RCC 7860 (cell line): Measurements from ENCODE around the gene OR5K1.
A peak's percentile ranks its signal among the peaks of the same experiment; 100 is the strongest.

Experiments
- DNase-seq: peaks from one replicate; pipeline ENCODE4 v3.0.0-alpha.2; 2015; ENCODE audit warnings: low spot score
- FAIRE-seq: peaks from 2 replicates; lab custom pipeline; 2012; peaks lifted over from hg19 to GRCh38; lab: Jason Lieb, UNC

Gene OR5K1

DNA sequence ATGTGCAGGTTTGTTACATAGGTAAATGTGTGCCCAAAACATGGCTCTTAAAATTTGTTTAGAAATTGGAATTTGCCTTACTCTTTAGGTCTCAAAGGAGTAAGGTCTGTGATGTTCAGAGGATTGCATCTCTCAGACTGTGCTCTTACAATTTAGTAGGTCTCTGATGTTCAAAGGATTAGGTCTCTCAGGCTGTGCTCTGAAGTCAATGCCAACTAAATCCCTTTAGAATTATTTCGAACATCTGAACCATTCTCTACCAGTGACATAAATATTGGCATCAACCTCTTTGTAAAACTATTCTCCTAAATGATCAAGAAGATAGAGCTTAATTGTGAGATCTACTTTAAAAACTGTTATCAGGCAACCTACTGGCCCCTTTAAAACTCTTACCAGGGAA lies at the start of gene OR5K1:
TSS of gene OR5K1 (plus strand) at position 301 of the 400 bp plus-strand sequence. CDS start 6,376 bp downstream, outside the sequence.
- DNase-seq, result no peak
- FAIRE-seq, result no peak

DNA sequence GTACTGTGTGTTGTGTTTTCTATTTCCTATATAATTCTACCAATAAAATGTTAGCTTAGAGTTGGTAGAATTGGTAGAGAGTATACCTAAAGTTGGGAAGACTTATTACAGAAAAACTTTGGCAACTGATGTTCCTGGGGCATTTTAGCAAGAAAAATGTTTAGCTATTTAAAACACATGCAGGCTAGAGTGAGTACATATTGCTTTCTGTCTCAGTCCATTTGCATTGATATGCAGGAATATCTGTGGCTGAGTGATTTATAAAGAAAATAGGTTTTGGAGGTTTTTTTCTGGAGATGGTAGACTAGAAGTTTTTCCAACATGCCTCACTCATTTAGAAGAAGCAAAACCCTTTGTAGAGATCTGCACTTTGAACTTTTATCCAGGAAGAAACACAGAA lies 30.4 kb upstream of the OR5K1 start:
- FAIRE-seq, result no peak
- no peak for DNase-seq

DNA sequence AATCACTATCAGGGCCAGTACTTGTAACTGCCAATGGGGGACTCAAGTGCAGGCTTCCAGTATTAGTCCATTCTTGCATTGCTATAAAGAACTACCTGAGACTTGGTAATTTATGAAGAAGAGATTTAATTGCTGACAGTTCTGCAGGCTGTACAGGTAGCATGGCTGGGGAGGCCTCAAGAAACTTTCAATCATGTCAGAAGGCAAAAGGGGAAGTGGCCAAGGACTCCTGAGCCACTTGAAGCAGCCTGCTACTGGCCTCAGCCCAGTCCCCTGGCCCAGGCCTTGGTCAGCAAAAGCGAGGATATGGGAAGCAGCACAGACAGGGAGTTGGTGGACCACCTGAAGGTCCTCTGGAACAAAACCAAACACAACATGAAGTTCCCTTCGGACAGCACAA lies 29.2 kb upstream of the OR5K1 start:
- no peak for FAIRE-seq
- DNase-seq, result no peak

DNA sequence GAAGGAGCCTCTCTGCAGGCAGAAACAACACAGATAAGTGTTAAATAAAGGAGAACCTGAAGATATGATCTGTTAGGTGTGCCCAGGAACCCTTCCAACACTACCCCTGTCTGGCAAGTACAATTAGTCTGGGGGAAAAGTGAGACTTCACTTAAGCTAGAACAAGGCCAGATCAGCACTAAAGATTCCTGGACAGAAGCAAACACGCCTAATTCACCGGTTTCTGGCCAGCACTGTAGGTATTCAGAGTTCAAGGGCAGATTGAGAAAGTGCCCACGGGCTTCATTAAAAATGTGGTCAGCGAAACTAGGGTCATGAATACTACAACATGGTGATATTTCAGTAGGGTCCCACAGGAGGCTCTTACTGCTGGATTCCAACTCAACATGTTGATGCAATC lies 28.6 kb upstream of the OR5K1 start:
- no peak for FAIRE-seq
- DNase-seq, result no peak

DNA sequence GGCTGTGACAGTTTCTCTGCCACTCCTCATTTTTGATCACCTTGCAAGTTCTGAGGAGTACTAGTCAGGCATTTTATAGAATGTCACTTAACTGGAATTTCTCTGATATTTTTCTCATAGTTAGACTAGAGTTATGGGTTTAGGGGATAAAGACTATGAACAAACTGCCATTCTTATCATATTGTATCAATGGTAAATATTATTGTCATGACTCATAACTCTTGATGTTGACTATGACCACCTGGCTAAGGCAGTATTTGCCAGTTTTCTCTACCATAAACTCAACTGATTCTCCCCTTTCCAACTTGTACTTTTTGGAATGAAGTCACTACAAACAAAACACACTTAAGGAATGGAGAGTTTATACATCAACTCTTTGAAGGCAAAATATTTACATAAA lies 22.7 kb upstream of the OR5K1 start:
- FAIRE-seq (no peak), DNase-seq (no peak)

DNA sequence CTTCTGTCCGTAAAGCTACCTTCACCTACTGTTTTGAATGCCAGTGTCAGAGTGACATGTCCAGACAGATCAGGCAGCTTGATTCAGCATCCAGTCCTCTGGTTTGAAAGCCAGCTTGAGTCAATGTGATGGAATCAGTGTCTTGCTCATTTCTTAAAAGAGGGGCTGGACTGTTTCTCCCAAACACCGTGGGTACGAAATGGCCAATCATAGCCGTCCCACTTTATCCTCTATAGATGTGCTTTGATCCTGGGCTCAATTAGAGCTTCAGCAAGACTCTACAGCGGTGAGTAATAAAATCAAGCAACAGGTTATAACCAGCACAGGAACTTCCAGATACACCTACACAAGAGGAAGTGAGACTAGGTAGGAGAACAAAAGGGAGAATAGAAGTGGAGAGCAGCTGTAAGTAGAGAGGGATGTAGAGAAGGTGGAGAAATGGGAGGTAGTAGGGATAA lies 17.0 kb upstream of the OR5K1 start:
- FAIRE-seq, result no peak
- no peak for DNase-seq

DNA sequence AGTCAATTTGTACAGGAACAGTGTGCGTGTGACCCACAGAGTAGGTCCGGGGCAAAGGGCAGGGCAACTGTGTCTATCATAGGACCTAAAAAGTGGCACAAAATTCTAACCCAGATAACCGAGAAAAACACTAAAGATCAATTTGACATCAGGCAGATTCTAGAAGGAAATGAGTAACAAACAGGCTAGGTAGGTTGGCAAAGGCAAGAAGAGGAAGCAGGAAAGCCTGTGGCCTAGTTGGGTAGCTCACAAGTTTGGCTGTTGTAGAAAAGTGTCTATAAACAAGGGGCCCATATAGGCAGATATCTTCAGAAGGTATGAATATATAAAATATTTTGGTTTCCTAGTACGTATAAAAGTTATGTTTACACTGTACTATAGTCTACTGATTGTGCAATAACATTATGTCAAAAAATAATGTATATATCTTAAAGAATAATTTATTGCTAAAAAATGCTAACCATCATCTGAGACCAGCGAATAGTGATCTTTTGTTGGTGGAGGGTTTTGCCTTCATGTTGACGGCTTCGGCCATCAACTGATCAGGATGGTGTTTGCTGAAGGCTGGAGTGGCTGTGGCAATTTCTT lies 13.3 kb upstream of the OR5K1 start:
- no peak for FAIRE-seq

DNA sequence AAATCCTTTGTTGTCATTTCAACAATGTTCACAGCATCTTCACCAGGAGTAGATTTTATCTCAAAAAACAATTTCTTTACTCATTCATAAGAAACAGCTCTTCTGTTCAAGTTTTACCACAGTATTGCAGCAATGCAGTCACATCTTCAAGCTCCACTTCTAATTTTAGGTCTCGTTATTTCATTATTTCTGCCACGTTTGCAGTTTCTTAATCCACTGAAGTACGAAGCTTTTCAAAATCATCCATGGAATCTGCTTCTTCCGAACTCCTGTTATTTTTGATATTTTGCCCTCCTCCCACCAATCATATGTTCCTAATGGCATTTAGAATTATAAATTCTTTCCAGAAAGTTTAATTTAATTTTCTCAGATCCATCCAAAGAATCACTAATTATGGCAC lies 12.6 kb upstream of the OR5K1 start:
- DNase-seq (no peak), FAIRE-seq (no peak)

More for the DNA sequence above, 13.3 kb upstream of the OR5K1 start:
- no peak for DNase-seq

DNA sequence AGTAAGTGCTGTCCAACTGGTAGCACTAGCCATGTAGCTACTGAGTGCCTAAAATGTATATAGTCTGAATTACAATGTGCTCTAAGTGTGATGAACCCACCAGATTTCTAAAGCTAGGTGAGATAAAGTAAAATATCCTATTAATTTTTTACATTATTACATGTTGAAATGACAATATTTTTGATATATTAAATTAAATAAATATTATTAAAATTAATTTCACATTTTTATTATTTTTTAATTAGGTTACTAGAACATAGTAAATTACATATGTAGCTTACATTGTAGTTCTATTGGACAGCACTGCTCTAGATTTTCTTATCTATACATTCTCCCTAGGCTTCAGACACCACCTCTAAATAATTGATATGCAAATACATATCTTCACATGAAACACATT lies 9.2 kb upstream of the OR5K1 start:
- no peak for FAIRE-seq
- no peak for DNase-seq

DNA sequence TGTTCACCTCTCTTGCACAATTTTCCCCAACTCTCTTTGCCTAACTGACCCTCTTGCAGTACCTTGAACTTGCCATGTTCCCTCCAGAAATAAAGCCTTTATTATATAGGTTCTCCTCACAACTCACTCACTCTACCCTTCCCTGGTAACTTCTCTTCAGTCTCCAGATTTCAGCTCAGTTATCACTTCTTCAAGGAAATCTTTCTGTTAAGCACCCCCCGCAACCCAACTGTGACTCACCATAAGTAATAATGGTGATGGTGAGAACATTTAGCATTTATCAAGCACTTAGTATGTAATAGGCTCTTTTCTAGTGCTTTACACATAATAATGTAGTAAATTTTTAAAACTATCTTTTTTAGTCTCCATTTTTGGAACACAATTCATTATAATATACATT lies 8.1 kb upstream of the OR5K1 start:
- no peak for FAIRE-seq
- no peak for DNase-seq

DNA sequence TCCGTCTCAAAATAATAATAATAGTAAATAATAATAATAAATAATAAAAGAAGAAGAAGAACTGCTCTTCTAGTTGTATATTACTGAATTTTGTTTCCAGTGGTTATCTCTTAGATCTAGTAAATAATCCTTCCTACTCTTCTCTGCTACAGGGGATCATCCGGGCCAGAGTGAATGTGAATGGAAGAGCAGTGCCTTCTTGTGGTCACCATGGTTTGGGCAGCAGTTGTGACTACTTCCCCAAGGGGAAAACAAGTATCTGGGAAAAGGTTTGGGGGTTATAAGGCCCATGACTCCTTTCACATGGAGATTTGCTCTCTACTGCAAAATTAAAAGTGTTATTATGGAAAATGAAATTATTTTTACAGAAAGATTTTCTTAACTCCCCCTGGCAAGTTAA lies 5.5 kb upstream of the OR5K1 start:
- FAIRE-seq (no peak), DNase-seq (no peak)

DNA sequence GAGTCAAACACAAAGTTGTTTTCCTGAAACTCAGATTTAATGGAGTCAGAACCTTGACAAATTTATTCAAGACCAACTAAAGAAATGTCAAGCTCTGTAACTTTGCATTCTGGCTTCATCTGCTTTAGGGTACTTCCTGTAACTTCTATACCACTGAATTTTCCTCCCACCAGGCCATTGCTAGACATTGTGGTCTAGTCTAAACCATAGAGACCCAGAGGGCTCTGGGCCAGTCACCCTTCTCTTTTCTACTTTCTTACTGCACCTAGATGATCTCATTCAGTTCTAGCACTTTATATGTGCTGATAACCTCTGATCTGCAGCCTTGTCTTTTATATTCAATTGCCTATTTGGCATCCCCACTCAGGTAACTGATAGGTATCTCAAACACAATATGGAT lies 2.8 kb upstream of the OR5K1 start:
- DNase-seq (no peak), FAIRE-seq (no peak)

DNA sequence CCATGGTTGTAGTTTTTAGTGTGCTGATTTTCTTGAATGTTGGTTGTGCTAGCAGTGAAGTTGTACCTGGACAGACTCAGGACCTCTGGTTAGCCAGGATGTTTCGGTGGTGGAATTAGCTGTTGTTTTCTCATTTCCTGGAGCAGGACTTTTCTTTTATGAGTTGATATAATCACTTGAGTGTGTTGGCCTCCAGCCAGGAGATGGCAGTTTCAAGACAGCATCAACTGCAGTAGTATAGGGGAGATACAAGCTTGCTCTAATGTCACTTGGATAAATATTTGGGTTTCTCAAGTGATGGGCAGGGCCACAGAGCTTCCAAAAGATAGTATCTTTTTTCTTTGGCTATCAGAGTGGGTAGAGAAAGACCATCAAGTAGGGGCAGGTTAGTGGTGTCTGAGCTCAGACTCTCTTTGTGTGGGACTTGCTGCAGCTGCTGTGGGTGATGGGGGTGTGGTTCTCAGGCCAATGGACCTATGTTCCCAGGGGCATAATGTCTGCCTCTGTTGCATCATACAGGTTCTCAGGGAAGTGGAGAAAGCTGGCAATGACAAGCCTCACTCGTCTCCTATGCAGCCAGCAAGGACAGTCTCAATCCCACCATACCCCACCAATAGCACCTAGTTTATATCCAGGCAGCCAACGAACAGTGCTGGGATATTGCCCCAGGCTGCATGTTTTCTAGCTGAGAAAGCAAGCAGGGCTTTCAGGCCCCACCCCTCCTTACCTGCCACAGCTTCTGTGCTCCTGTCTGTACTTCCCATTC lies 19.9 kb downstream of the OR5K1 start:
- DNase-seq (no peak), FAIRE-seq (no peak)

DNA sequence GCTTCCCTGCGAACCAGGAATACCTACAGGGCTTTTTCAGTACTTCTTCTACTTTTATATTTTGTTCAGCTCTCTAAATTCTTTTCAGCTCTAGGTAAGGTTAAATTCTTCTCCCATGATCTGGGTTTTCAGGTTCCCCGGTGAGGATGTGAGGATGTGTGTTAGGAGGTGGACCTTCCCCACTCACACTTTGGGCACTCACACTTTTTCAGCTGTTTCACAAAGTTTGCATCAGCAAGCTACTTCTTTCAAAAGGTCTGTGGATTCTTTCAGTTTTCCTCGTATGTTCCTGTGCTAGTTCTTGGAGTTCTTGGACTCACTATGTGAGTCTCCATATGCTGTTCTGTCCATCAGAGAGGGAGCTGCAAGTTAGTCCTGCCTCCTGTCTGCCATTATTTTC lies 20.6 kb downstream of the OR5K1 start:
- DNase-seq (no peak), FAIRE-seq (no peak)

DNA sequence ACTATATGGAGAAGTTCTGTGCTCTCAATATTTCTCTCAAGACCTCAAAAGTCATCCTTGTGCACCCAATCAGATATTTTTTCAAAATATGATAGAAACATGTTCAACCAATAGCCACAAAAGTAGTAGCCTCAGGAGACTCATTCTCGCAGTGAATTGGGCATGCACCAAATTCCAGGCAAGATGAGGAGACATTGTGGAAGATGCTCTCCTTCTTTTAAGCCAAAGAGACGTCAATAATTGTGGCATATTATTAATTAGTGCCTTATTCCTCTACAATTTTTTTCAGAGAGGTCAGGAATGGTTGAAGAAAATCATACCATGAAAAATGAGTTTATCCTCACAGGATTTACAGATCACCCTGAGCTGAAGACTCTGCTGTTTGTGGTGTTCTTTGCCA lies 34.4 kb downstream of the OR5K1 start, which contains the start of gene OR5K2:
TSS of gene OR5K2 (plus strand) at position 301 of the 400 bp plus-strand sequence. CDS start at position 301, 0 bp downstream.
- DNase-seq (no peak), FAIRE-seq (no peak)

DNA sequence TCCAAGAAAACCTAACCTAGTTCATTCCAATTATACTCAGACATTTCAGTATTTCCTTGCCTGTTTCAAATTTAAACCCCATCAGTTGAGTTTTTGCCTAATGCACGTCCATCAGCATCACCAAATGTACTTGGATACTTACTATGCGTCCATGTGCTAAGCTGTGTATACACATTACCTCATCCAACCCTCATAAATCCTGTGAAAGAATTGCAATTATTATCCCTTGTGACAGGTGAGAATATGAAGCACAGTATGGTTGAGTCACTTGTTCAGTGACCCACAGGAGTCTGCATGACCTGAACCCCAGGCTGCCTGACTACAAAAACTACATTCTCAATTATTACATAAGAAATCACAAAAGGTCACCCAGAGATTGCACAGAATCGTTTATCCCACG lies 37.0 kb downstream of the OR5K1 start:
- FAIRE-seq (no peak), DNase-seq (peak; percentile 33)

DNA sequence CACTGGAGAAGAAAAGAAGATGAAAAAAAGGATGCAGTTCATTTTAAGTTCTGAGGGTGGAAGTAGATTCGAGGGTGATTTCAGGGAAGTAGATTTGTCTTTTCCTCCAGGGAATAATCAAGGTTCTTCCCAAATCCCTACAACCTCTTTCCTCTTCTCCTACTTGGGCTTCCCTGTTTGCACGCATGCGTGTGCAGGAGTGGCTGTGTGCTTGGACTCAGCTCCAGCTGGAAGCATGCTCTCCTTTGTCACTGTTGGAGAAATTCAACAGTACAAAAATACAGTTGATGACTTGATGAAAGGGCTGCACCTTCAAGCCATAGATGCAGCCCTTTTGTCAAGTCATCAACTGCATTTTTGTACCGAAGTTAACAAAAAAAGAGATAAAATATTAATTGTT lies 38.3 kb downstream of the OR5K1 start:
- DNase-seq, result no peak
- no peak for FAIRE-seq

DNA sequence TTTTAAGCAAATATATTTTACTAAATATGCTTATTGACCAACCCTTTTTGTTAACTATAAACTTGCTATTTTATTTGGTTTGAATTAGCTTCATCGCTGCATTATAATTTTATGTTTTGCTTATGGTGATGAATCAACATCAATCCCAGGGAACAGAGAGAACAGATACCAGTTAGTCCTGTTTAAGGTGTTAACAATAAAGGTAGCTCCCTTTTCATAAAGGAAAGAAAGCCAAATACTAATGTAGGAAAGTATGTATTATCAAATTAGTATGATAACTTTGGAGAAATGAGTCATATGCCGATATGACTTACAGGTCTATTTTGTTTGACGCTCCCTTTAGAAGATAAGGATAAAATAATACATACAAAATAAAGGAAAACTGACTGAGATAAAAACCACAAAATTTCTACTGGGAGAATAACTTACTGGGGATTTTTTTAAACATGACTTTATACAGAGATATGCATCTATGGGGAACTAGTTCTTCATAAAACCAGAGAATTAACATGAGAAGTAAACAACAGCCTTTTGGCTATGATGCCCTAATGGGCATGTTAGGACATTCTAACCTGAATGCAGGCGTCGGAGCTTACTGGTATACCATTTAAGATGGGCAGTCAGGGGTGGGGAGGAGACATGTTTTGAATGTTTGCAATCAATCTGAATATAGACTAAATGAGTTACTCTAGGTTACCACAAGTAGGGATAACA lies 39.0 kb downstream of the OR5K1 start:
- FAIRE-seq (no peak), DNase-seq (no peak)

DNA sequence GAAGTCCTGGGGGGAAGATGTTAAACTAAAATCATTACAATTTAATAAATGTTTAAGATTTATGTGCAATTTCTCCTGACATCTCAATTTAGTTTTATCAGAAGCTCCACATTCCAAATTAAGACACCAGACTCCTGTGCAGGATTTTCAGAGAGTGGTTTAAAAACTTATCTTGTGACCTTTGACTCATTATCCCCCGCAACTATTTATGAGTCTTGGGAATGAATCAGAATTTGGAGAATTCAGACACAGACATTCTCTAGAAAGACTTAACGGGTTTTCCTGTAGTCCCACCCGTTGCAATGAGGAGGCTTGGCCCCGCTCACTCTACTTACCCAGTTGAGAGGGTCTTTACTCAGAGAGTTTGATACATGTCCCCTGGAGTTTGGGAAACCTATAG lies 41.5 kb downstream of the OR5K1 start:
- no peak for DNase-seq
- no peak for FAIRE-seq

DNA sequence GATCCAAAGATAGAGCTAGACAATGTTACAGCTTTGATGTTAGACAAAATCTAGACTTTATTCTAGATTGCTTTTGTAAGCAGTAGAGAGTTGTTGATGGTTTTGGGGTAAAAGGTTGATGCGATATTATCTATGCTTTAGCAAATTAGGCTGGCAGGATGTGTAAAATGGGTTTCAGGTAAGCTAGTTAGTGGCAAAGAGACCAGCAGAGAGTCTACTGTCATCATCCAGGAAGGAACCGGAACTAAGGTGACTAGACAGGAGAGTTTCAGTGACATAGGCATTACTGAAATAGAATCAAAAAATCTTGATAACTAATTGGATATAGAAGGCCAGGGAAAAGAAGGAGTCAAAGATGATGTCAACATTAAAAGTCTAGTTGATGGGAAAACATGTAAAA lies 45.6 kb downstream of the OR5K1 start:
- FAIRE-seq (no peak), DNase-seq (no peak)

DNA sequence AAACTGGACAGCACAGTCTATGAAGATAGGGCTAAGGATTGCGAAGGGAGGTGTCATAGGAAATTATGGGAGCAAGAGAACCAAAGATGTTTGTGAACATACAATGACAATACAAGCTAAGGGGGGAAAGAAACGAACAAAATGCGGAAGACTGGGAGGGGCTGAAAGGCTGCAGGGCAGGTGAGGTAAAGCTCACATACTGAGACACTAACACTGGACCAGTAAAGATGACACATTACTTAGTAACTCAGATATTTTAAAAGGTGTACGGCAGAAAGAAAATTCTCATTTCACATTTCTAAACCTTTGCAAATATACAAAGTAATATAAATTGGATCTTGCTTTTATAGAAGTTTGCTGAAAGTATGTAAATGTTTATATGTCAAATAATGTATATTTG lies 49.6 kb downstream of the OR5K1 start:
- DNase-seq, result no peak
- FAIRE-seq, result no peak

DNA sequence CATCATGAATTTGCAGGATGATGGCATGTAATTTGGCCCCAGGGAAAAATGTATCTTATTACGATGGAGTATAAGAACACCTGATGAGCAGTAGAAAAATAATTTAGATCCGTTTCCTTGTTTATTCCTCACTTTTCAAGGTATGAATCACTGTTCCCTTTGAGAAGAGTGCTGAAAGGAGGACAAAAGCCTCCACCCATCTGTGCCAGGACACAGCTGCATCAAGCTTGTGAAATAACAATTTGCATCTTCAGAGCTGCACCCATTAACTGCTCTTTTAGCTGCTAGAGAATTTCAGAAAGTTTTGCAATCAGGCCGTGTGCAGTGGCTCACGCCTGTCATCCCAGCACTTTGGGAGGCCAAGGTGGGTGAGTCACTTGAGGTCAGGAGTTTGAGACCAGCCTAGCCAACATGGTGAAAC lies 50.1 kb downstream of the OR5K1 start:
- FAIRE-seq, result no peak
- no peak for DNase-seq
